Body of pancreas (tissue), 4 donors: ENCODE results near the gene ARMC3. TPM values are rescaled to one million over a fixed set of nuclear protein-coding genes. Genes with fewer than 3 reads are reported as not detected.
A peak's percentile ranks its signal among the peaks of the same experiment; 100 is the strongest.

Experiments used
- ATAC-seq: fragments of 150-250 bp; one replicate; pipeline ENCODE4 v1.9.1; 2016
- DNase-seq, 4 donors: peaks; one replicate each; pipeline ENCODE4 v3.0.0-alpha.2; 2019
- H3K27ac ChIP-seq, 4 donors: fragments of 200-600 bp; sonication (generic); 1 replicate in 3 of 4; 2 replicates in 1 of 4; pipeline versions ENCODE4 v1.5.1 to v1.6.1; 2016 to 2019; ENCODE audit warnings: mild to moderate bottlenecking in 1 of 4, mixed read lengths in 1 of 4, moderate library complexity in 1 of 4
- H3K27me3 ChIP-seq, 2 donors: fragments of 200-600 bp; sonication (generic); one replicate each; pipeline ENCODE4 v1.6.0; 2016; ENCODE audit warnings: mild to moderate bottlenecking in 1 of 2
- H3K36me3 ChIP-seq, 2 donors: fragments of 200-600 bp; sonication (generic); replicated peaks in 1 of 2; 2 replicates each; pipeline ENCODE4 v1.5.1; 2016; ENCODE audit warnings: low read depth in 2 of 2; ENCODE audit not compliant: insufficient read depth in 1 of 2
- H3K4me1 ChIP-seq: fragments of 200-600 bp; sonication (generic); one replicate; pipeline ENCODE4 v1.6.0; 2016
- H3K4me3 ChIP-seq, 2 donors: fragments of 200-600 bp; sonication (generic); 1 replicate in 1 of 2; 2 replicates in 1 of 2; pipeline ENCODE4 v1.5.1; 2016 to 2019
- H3K9me3 ChIP-seq, 3 donors: fragments of 200-600 bp; sonication (generic); 1 replicate in 2 of 3; 2 replicates in 1 of 3; pipeline ENCODE4 v1.5.1; 2016
- CTCF ChIP-seq, 7 experiments: fragments of 450-650 bp in 4 of 7; fragments of 200-600 bp in 3 of 7; sonication (generic) in 3 of 7; IDR thresholded peaks; one replicate each; pipeline ENCODE4 v1.5.1; 2016 to 2019; ENCODE audit warnings: antibody characterized with exemption in 7 of 7
- POLR2A ChIP-seq, 3 donors: fragments of 450-650 bp; IDR thresholded peaks; one replicate each; pipeline ENCODE4 v1.6.1; 2016; ENCODE audit warnings: antibody characterized with exemption in 3 of 3, mild to moderate bottlenecking in 2 of 3
- WGBS, 2 donors: methylation state at CpG; one replicate each; pipeline ENCODE4 v1.1.5; 2017; 5-methylcytosine and 5-hydroxymethylcytosine counted together
- intact Hi-C: fragments of 100-400 bp; cut with DNase I; formaldehyde crosslinking; loops from one replicate; pipeline ENCODE4 v1.15.1; 2023
- small RNA-seq: library from RNA; depleted of rRNA; stranded (forward); fragments of <200 nt; gene quantifications from one replicate; pipeline ENCODE3, GENCODE V24; 2016
- total RNA-seq, 2 donors: library from RNA; depleted of rRNA; stranded (reverse); fragments of >200 nt; gene quantifications; one replicate each; pipeline ENCODE4 v1.1.0, GENCODE V29; 2016

Gene ARMC3
- total RNA-seq, 2 donors from 2014 or later = 0.33 to 0.52 TPM

- no peaks in the 10 kb centered on the region for H3K27me3 ChIP-seq
- intact Hi-C loops = no loop called here
- TF ChIP-seq POLR2A (IDR thresholded peaks at IDR 0.05) (no peak), CTCF (IDR thresholded peaks at IDR 0.05) (no peak)
- no peaks in the 10 kb centered on the region for H3K36me3 ChIP-seq
- no peak overlapping the region for H3K27ac ChIP-seq
- no peak overlapping the region for H3K4me3 ChIP-seq
- WGBS, 2 donors = 58 to 75% methylated on average over 3 to 4 of the region's 4 CpGs
- H3K4me1 ChIP-seq = peaks cover 13% of the 10 kb centered on the region
- no peak for ATAC-seq
- no peak for DNase-seq
- H3K9me3 ChIP-seq = no peaks in the 10 kb centered on the region
Measured at GRCh38 chr10:23079700-23080099, 151.8 kb downstream of the ARMC3 start.

- H3K27ac ChIP-seq = no peak overlapping the region
- TF ChIP-seq CTCF (IDR thresholded peaks at IDR 0.05) (no peak), POLR2A (IDR thresholded peaks at IDR 0.05) (no peak)
- DNase-seq = no peak
Measured at GRCh38 chr10:23080262-23080661, 152.4 kb downstream of the ARMC3 start.

GRCh38 chr10:23081221-23081750 lies 153.4 kb downstream of the ARMC3 start:
- intact Hi-C loops = no loop called here
- H3K4me3 ChIP-seq = no peak overlapping the region
- DNase-seq (peak in 2 of 4 donors; percentile 18 to 26), ATAC-seq (peak; percentile 50)
- H3K27me3 ChIP-seq = no peaks in the 10 kb centered on the region
- H3K27ac ChIP-seq = peak overlapping the region in 1 of 4 donors; percentile 7
- no peak for TF ChIP-seq CTCF (IDR thresholded peaks at IDR 0.05)
- no peak for TF ChIP-seq POLR2A (IDR thresholded peaks at IDR 0.05)
- H3K9me3 ChIP-seq = no peaks in the 10 kb centered on the region
- no peaks in the 10 kb centered on the region for H3K36me3 ChIP-seq
- WGBS, 2 donors = 19 to 26% methylated on average over 7 of the region's 7 CpGs
- peaks cover 13% of the 10 kb centered on the region for H3K4me1 ChIP-seq

More at GRCh38 chr10:23080262-23080661, 152.4 kb downstream of the ARMC3 start:
- Histone ChIP-seq H3K4me1 (peaks cover 13% of the 10 kb centered on the region), H3K27me3 (no peaks in the 10 kb centered on the region), H3K4me3 (no peak overlapping the region), H3K36me3 (no peaks in the 10 kb centered on the region), H3K9me3 (no peaks in the 10 kb centered on the region)
- WGBS, 2 donors = 76 to 83% methylated on average over 7 of the region's 7 CpGs
- ATAC-seq = no peak
- intact Hi-C loops = no loop called here

- no peak for ATAC-seq
- 87 to 90% methylated on average over 4 of the region's 4 CpGs for WGBS, 2 donors
- TF ChIP-seq POLR2A (IDR thresholded peaks at IDR 0.05) (no peak), CTCF (IDR thresholded peaks at IDR 0.05) (no peak)
Measured at GRCh38 chr10:23081891-23082290, 154.0 kb downstream of the ARMC3 start.

More at GRCh38 chr10:23081891-23082290, 154.0 kb downstream of the ARMC3 start:
- no peak overlapping the region for H3K4me3 ChIP-seq
- no peak overlapping the region for H3K27ac ChIP-seq
- H3K9me3 ChIP-seq = no peaks in the 10 kb centered on the region
- intact Hi-C loops = no loop called here
- H3K4me1 ChIP-seq = peaks cover 13% of the 10 kb centered on the region
- DNase-seq = no peak
- no peaks in the 10 kb centered on the region for H3K27me3 ChIP-seq
- no peaks in the 10 kb centered on the region for H3K36me3 ChIP-seq

Small RNAs within 50 kb of the gene (small RNA-seq; reads per million reads assigned to genes)
- gene RNA5SP304 = not detected

Other genes with a start within 250 kb of the ARMC3 start
- 1 to 10 TPM; 3.6 to 7.8 TPM for gene PIP4K2A, start 213.5 kb upstream of the ARMC3 start, total RNA-seq
- 1 to 10 TPM; 4.9 to 6.3 TPM for gene MSRB2, start 167.5 kb downstream of the ARMC3 start, total RNA-seq